ENCODE measurements around the gene HCFC2.

Gene HCFC2

DNA sequence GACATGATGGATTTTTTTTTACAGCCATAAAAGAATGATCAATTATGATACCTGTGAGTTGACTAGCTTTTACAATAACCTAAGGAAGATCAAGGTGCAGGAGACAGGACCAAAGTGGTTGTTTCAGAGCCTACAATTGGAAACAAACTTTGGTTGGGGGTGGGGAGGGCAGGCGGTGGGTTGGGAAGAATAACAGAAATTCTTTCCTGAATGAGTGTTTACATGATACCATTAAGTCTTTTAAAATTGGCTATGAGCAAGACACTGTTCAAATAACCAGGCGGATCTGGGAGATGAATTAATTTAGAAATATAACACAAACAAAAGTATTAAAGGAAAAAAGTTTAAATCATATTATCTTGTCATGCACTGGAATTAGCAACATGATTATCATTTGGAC is 66.4 kb downstream of the HCFC2 start:
- no peak overlapping the region for H3K4me3 ChIP-seq (ENCODE audit: low read depth, low read length, poor library complexity, severe bottlenecking)
- H2AFZ ChIP-seq (ENCODE audit: low read length), result no peak overlapping the region
- peaks cover 13% of the 10 kb centered on the region for H3K79me2 ChIP-seq (ENCODE audit: insufficient read depth, low read length)
- no peaks in the 10 kb centered on the region for H4K20me1 ChIP-seq (ENCODE audit: insufficient read depth, low read length)
- peaks cover 7% of the 10 kb centered on the region for H3K4me1 ChIP-seq (ENCODE audit: insufficient read depth, low read length, severe bottlenecking)
- no peak overlapping the region for H3K27ac ChIP-seq (ENCODE audit: low read depth, low read length, poor library complexity, severe bottlenecking)
- H3K9me3 ChIP-seq (ENCODE audit: low read length), result no peaks in the 10 kb centered on the region
- H3K27me3 ChIP-seq (ENCODE audit: insufficient read depth, low read length), result no peaks in the 10 kb centered on the region
- H3K9me2 ChIP-seq (ENCODE audit: low read depth, low read length), result no peaks in the 10 kb centered on the region
- H3K36me3 ChIP-seq (ENCODE audit: insufficient read depth, low read length), result peaks cover 45% of the 10 kb centered on the region; the same call in 1 of the 2 replicates
- no peak overlapping the region for H3K9ac ChIP-seq (ENCODE audit: low read length)
- H3F3A ChIP-seq (ENCODE audit: insufficient read depth, low read length), result no peaks in the 10 kb centered on the region
- TF ChIP-seq EZH2 (IDR thresholded peaks at IDR 0.05; ENCODE audit: borderline replicate concordance, low read length), result no peak
- TF ChIP-seq, protein P1, sequence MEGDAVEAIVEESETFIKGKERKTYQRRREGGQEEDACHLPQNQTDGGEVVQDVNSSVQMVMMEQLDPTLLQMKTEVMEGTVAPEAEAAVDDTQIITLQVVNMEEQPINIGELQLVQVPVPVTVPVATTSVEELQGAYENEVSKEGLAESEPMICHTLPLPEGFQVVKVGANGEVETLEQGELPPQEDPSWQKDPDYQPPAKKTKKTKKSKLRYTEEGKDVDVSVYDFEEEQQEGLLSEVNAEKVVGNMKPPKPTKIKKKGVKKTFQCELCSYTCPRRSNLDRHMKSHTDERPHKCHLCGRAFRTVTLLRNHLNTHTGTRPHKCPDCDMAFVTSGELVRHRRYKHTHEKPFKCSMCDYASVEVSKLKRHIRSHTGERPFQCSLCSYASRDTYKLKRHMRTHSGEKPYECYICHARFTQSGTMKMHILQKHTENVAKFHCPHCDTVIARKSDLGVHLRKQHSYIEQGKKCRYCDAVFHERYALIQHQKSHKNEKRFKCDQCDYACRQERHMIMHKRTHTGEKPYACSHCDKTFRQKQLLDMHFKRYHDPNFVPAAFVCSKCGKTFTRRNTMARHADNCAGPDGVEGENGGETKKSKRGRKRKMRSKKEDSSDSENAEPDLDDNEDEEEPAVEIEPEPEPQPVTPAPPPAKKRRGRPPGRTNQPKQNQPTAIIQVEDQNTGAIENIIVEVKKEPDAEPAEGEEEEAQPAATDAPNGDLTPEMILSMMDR (IDR thresholded peaks at IDR 0.05; ENCODE audit: low read length), result no peak
- no peak overlapping the region for H3K4me2 ChIP-seq (ENCODE audit: low read length)

GRCh38 chr12:104131609-104132008 is 67.3 kb downstream of the HCFC2 start:
- no peaks in the 10 kb centered on the region for H3K9me2 ChIP-seq (ENCODE audit: low read depth, low read length)
- H3K4me1 ChIP-seq (ENCODE audit: insufficient read depth, low read length, severe bottlenecking), result peaks cover 16% of the 10 kb centered on the region
- H3F3A ChIP-seq (ENCODE audit: insufficient read depth, low read length), result no peaks in the 10 kb centered on the region
- peaks cover 21% of the 10 kb centered on the region for H3K79me2 ChIP-seq (ENCODE audit: insufficient read depth, low read length)
- no peak overlapping the region for H3K4me2 ChIP-seq (ENCODE audit: low read length)
- H2AFZ ChIP-seq (ENCODE audit: low read length), result no peak overlapping the region
- no peak overlapping the region for H3K27ac ChIP-seq (ENCODE audit: low read depth, low read length, poor library complexity, severe bottlenecking)
- no peaks in the 10 kb centered on the region for H3K27me3 ChIP-seq (ENCODE audit: insufficient read depth, low read length)
- no peak overlapping the region for H3K9ac ChIP-seq (ENCODE audit: low read length)
- H4K20me1 ChIP-seq (ENCODE audit: insufficient read depth, low read length), result no peaks in the 10 kb centered on the region
- no peaks in the 10 kb centered on the region for H3K9me3 ChIP-seq (ENCODE audit: low read length)
- peaks cover 40% of the 10 kb centered on the region; the same call in 1 of the 2 replicates for H3K36me3 ChIP-seq (ENCODE audit: insufficient read depth, low read length)
- no peak for TF ChIP-seq EZH2 (IDR thresholded peaks at IDR 0.05; ENCODE audit: borderline replicate concordance, low read length)
- TF ChIP-seq, protein P1 (IDR thresholded peaks at IDR 0.05; ENCODE audit: low read length), result no peak
- no peak overlapping the region for H3K4me3 ChIP-seq (ENCODE audit: low read depth, low read length, poor library complexity, severe bottlenecking)

- Histone ChIP-seq H3K36me3 (ENCODE audit: insufficient read depth, low read length) (peaks cover 36% of the 10 kb centered on the region; the same call in 1 of the 2 replicates), H3K79me2 (ENCODE audit: insufficient read depth, low read length) (peaks cover 27% of the 10 kb centered on the region), H3K4me3 (ENCODE audit: low read depth, low read length, poor library complexity, severe bottlenecking) (no peak overlapping the region), H3K9me3 (ENCODE audit: low read length) (no peaks in the 10 kb centered on the region), H3K9me2 (ENCODE audit: low read depth, low read length) (no peaks in the 10 kb centered on the region), H4K20me1 (ENCODE audit: insufficient read depth, low read length) (no peaks in the 10 kb centered on the region), H3F3A (ENCODE audit: insufficient read depth, low read length) (no peaks in the 10 kb centered on the region), H3K4me1 (ENCODE audit: insufficient read depth, low read length, severe bottlenecking) (peaks cover 19% of the 10 kb centered on the region), H3K27ac (ENCODE audit: low read depth, low read length, poor library complexity, severe bottlenecking) (no peak overlapping the region), H3K4me2 (ENCODE audit: low read length) (no peak overlapping the region), H3K9ac (ENCODE audit: low read length) (no peak overlapping the region), H3K27me3 (ENCODE audit: insufficient read depth, low read length) (no peaks in the 10 kb centered on the region), H2AFZ (ENCODE audit: low read length) (no peak overlapping the region)
- no peak for TF ChIP-seq EZH2 (IDR thresholded peaks at IDR 0.05; ENCODE audit: borderline replicate concordance, low read length)
- TF ChIP-seq, protein P1 (IDR thresholded peaks at IDR 0.05; ENCODE audit: low read length), result no peak
Measured at GRCh38 chr12:104132351-104132956, 68.1 kb downstream of the HCFC2 start.
